ENCODE data around the gene SDCBP2. TPM values are rescaled to one million over a fixed set of nuclear protein-coding genes. Genes with fewer than 3 reads are reported as not detected.

SDCBP2 gene
- total and polyA plus RNA-seq, 2 donors (not counting 1 experiment from before 2014, with no cell fraction given): 1.2 to 1.3 TPM

DNA sequence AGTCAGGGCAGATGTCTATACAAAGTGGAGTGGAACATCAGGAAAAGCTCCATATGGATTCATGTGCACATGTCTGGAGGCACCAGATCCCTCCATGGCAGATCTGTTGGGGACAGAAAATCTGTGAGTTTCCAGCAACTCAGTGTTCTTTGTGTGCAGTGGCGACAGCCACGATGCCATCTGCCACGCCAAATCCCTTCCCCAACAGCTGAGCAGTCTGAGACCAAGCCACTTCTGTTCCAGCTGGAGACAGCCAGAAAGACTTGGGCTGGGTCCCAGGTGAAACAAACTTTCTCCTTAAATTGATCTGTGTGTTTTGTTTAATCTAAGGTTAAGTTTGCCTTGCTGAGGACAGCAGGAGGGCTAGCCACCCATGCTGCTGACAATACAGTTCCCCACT, 41.0 kb upstream of the SDCBP2 start:
- Mint-ChIP-seq H3K4me1 (peaks cover 6% of the 10 kb centered on the region), H3K9me3 (ENCODE audit: insufficient read depth) (no peaks in the 10 kb centered on the region), H3K27me3 (no peaks in the 10 kb centered on the region), H3K27ac (peak overlapping the region; percentile 53), H3K4me3 (no peak overlapping the region)
- ATAC-seq (ENCODE audit: low read depth) (no peak), DNase-seq (no peak)
- intact Hi-C loops (cut with micrococcal nuclease): no loop called here
- TF ChIP-seq, protein P1, sequence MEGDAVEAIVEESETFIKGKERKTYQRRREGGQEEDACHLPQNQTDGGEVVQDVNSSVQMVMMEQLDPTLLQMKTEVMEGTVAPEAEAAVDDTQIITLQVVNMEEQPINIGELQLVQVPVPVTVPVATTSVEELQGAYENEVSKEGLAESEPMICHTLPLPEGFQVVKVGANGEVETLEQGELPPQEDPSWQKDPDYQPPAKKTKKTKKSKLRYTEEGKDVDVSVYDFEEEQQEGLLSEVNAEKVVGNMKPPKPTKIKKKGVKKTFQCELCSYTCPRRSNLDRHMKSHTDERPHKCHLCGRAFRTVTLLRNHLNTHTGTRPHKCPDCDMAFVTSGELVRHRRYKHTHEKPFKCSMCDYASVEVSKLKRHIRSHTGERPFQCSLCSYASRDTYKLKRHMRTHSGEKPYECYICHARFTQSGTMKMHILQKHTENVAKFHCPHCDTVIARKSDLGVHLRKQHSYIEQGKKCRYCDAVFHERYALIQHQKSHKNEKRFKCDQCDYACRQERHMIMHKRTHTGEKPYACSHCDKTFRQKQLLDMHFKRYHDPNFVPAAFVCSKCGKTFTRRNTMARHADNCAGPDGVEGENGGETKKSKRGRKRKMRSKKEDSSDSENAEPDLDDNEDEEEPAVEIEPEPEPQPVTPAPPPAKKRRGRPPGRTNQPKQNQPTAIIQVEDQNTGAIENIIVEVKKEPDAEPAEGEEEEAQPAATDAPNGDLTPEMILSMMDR (IDR thresholded peaks at IDR 0.05): no peak
- no peak for TF ChIP-seq EZH2 (IDR thresholded peaks at IDR 0.05; ENCODE audit: borderline replicate concordance, insufficient read depth, low read depth, low read length, poor library complexity, severe bottlenecking)
- Histone ChIP-seq H4K20me1 (ENCODE audit: control insufficient read depth, insufficient read depth, low read length, poor library complexity, severe bottlenecking) (peaks cover 62% of the 10 kb centered on the region), H3K27ac (ENCODE audit: low read length in 2 of 2) (no peak overlapping the region), H2AFZ (ENCODE audit: insufficient read depth, low read depth, low read length, poor library complexity, severe bottlenecking) (no peak overlapping the region), H3K9ac (ENCODE audit: low read length) (no peak overlapping the region), H3K9me3 (ENCODE audit: control extremely low read depth in 1 of 3, control insufficient read depth in 2 of 3, insufficient read depth in 1 of 3, low read length in 2 of 3) (no peaks in the 10 kb centered on the region), H3K4me2 (replicated peaks; ENCODE audit: low read depth, low read length, poor library complexity, severe bottlenecking) (no peak overlapping the region), H3K4me3 (ENCODE audit: control extremely low read depth in 1 of 5, extremely low read depth in 1 of 5, insufficient read depth in 1 of 5, low read depth in 2 of 5, low read length in 4 of 5) (no peak overlapping the region), H3K27me3 (replicated peaks in 1 of 4; ENCODE audit: control extremely low read depth in 1 of 4, control insufficient read depth in 3 of 4, insufficient read depth in 4 of 4, low read length in 3 of 4) (no peaks in the 10 kb centered on the region), H3K36me3 (replicated peaks in 1 of 2; ENCODE audit: control extremely low read depth in 1 of 2, control insufficient read depth in 1 of 2, extremely low read depth in 1 of 2, insufficient read depth in 2 of 2, low read length in 1 of 2) (peaks cover 5 to 68% of the 10 kb centered on the region in 2 experiments), H3K4me1 (ENCODE audit: control insufficient read depth in 2 of 2, insufficient read depth in 2 of 2, low read length in 2 of 2) (no peaks in the 10 kb centered on the region), H3K79me2 (ENCODE audit: control insufficient read depth, insufficient read depth, low read length) (peaks cover 42% of the 10 kb centered on the region)
- WGBS (ENCODE audit: insufficient coverage): 76% methylated on average over 3 of the region's 3 CpGs
- POLR2A ChIA-PET: no interaction called here
- CTCF ChIA-PET: no interaction called here

- intact Hi-C loops (cut with micrococcal nuclease): no loop called here
- H3K9me3 Mint-ChIP-seq (ENCODE audit: insufficient read depth): no peaks in the 10 kb centered on the region
Observed at GRCh38 chr20:1368448-1369199, 39.7 kb upstream of the SDCBP2 start.

More at GRCh38 chr20:1368448-1369199, 39.7 kb upstream of the SDCBP2 start:
- Histone ChIP-seq H3K9me3 (ENCODE audit: control extremely low read depth in 1 of 3, control insufficient read depth in 2 of 3, insufficient read depth in 1 of 3, low read length in 2 of 3) (no peaks in the 10 kb centered on the region), H3K36me3 (replicated peaks in 1 of 2; ENCODE audit: control extremely low read depth in 1 of 2, control insufficient read depth in 1 of 2, extremely low read depth in 1 of 2, insufficient read depth in 2 of 2, low read length in 1 of 2) (peaks cover 4 to 57% of the 10 kb centered on the region in 2 experiments), H3K27me3 (replicated peaks in 1 of 4; ENCODE audit: control extremely low read depth in 1 of 4, control insufficient read depth in 3 of 4, insufficient read depth in 4 of 4, low read length in 3 of 4) (no peaks in the 10 kb centered on the region), H4K20me1 (ENCODE audit: control insufficient read depth, insufficient read depth, low read length, poor library complexity, severe bottlenecking) (peaks cover 50% of the 10 kb centered on the region), H3K4me2 (replicated peaks; ENCODE audit: low read depth, low read length, poor library complexity, severe bottlenecking) (no peak overlapping the region), H3K9ac (ENCODE audit: low read length) (no peak overlapping the region), H3K4me3 (ENCODE audit: control extremely low read depth in 1 of 5, extremely low read depth in 1 of 5, insufficient read depth in 1 of 5, low read depth in 2 of 5, low read length in 4 of 5) (no peak overlapping the region), H3K4me1 (ENCODE audit: control insufficient read depth in 2 of 2, insufficient read depth in 2 of 2, low read length in 2 of 2) (peaks cover 4 to 5% of the 10 kb centered on the region in 2 donors), H3K27ac (ENCODE audit: low read length in 2 of 2) (no peak overlapping the region), H2AFZ (ENCODE audit: insufficient read depth, low read depth, low read length, poor library complexity, severe bottlenecking) (no peak overlapping the region), H3K79me2 (ENCODE audit: control insufficient read depth, insufficient read depth, low read length) (peaks cover 28% of the 10 kb centered on the region)
- POLR2A ChIA-PET: no interaction called here
- ATAC-seq (ENCODE audit: low read depth): no peak
- peaks cover 16% of the 10 kb centered on the region for H3K4me1 Mint-ChIP-seq
- TF ChIP-seq EZH2 (IDR thresholded peaks at IDR 0.05; ENCODE audit: borderline replicate concordance, insufficient read depth, low read depth, low read length, poor library complexity, severe bottlenecking): no peak
- TF ChIP-seq, protein P1 (IDR thresholded peaks at IDR 0.05): no peak
- DNase-seq: no peak
- H3K4me3 Mint-ChIP-seq: no peak overlapping the region
- WGBS (ENCODE audit: insufficient coverage): 88% methylated on average over 3 of the region's 7 CpGs
- no peaks in the 10 kb centered on the region for H3K27me3 Mint-ChIP-seq
- H3K27ac Mint-ChIP-seq: no peak overlapping the region
- CTCF ChIA-PET: interaction anchor here (0.5 kb wide), 1 partner anchor 68 kb away, joined by 3 read pairs; no protein-coding TSS in a partner anchor
